GM23248 (cell line): ENCODE measurements around the gene GALT.

Source experiments
- EZH2 ChIP-seq: fragments of 200-600 bp; sonication (generic); IDR thresholded peaks from 2 replicates; pipeline ENCODE4 v1.6.1; 2018; ENCODE audit warnings: antibody characterized with exemption, mild to moderate bottlenecking; ENCODE audit not compliant: insufficient read depth, poor library complexity, severe bottlenecking
- EZH2phosphoT487 ChIP-seq: fragments of 200-600 bp; sonication (generic); IDR thresholded peaks from 2 replicates; pipeline ENCODE4 v1.6.1; 2018; ENCODE audit warnings: antibody characterized with exemption, moderate library complexity, mild to moderate bottlenecking, low read depth; ENCODE audit not compliant: insufficient read depth

DNA sequence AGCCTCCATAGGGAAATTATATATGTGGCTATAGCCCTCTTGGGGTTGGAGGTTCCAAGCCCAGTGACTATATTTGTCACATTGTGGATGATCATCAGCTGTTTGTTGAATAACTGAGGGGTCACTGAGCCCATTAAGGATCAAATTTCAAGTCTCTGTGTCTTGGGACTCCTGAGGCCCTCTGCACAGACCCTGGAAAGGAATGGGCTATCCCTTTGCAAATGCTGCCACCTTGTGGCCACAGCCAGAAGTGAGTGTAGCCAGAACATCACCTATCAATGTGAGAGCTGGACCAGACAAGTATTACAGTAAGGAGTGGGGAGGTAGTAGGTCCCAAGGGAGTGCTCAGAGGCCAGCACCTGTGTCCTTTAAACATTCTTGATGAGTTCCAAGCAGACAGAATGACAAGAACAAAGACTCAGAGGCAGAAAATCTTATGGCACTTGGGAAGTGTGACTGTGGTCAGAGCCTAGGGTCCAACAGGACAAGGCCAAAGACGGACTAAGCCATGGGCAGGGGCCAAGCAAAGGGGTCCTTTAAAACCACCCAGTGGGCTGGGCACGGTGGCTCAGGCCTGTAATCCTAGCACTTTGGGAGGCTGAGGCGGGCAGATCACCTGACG is 42.8 kb upstream of the GALT start:
- TF ChIP-seq EZH2phosphoT487 (no peak), EZH2 (no peak)
